ENCODE measurements around the gene ST3GAL5.

Gene ST3GAL5

DNA sequence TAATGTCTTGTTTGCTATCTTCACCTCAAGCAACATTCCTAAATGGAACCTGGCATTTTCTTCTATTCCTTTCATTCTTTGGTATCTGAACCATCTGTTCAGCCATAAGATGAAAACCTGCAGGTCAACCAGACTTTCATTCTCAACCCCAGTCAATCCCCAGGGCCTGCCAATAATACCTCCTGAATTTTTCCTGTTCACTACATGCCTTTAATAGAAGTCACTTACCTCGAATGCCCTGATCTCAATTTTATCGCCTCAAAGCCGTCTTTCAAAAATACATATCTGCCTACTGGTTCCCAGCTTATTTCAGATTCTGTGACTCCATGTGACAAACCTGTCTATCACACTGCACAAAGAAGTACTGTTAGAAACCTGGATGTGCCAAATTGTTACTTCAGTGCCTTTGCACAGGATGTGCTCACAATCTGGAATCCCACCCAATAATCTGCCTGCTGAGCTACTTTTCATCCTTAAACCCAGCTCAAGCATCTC, 22.6 kb downstream of the ST3GAL5 start:
- DNase-seq (ENCODE audit: low read depth, low spot score): no peak

DNA sequence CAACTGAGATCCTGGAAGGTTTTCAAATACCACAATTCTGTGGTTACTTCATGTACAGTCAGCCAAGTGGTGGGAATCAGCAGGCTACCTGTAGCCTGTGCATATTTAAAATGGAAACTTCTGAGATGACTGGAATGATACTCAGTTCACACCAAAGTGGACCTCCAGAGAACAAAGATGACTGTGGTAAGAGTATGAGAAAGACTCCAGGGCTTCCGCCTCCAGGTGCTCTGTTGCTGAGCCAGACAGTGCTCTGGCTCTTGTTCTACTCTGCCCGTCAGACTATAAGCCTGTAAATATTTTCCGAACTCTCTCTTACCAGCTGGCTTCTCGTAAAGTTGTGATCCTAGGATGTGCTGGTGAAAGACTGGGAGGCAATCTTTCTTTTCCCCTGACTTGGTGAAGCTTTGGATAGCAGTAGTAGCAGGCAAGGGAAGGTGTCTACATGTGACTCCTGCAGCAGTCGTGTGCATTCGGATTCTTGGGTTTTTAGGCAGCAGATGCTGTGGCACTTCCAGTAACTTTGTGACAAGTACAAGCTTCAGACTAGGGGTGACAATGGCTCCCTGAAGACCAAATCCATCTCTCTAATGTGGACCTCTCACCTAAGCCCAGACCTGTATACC, 23.1 kb downstream of the ST3GAL5 start:
- DNase-seq (ENCODE audit: low read depth, low spot score): no peak

DNA sequence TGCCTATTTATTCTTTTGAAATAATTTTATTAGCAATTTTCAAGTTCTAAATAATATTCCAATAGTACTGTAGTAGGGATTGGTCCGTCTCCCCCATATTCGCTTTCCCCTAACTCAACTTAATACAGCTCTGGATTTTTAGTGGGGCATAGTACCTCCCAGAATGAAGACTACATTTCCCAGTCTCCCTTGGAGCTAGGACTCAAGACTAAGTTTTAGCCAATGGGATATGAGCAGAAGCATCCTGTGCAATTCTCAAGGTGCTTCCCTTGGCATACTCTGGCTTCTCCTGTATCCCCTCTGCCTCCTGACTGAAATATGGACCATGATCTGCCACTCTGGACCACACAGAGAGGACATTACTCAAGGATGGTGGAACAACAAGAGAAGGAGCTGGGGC, 24.1 kb downstream of the ST3GAL5 start:
- no peak for DNase-seq (ENCODE audit: low read depth, low spot score)

DNA sequence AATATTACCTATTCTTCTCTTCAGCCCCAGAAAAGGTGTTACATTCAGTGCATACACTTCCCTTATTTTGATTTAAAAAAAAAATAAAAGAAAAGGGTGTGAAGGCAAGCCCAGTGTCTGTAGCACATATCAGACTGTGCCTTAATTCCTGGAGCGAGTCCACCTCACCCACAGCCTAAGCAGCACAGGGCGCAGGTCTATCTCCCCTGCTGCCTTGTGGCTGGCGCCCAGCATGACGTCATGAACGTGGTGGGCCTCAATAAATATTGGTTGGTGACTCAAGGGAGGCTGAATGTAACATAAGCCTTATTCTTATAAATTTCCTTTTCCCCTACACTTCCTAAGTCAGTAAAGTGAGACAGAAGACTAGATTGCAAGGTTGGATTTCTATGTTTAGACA, 26.4 kb downstream of the ST3GAL5 start:
- no peak for DNase-seq (ENCODE audit: low read depth, low spot score)

DNA sequence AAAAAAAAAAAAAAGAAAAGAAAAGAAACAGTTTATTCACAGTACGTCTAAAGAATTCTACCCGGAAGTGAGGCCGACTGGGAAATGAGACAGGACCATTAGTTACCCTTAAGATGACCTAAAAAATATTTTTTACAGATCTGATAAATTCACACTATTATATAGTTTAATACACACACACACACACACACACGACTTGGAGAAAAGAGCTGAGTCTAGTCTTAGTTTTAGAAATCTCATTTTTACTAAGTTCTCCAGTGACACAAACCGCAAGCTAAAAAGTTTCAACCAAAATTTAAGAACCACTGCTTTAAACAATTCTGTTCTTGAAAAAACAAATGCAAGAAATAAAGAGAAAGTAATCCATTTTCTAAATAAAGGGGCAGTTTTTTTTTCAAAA, 27.1 kb downstream of the ST3GAL5 start:
- DNase-seq (ENCODE audit: low read depth, low spot score): no peak

DNA sequence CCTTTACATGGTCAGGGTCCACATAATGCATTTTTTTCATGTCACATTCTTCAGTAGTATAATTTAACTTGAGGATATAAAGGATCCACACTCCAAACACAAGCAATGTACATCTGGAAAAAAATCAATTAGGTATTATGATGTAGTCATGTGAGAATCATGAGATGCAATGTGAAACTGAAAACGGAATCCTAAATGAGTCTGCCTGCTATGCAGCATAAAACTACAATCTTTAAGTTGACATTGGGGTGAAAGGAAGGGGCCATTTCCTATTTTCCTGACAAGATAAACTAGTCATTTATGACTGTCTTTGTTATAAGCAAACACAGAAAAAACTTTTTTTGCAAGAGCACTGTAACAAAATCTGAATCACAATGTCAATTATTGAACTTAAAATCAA, 27.6 kb downstream of the ST3GAL5 start:
- DNase-seq (ENCODE audit: low read depth, low spot score): no peak

DNA sequence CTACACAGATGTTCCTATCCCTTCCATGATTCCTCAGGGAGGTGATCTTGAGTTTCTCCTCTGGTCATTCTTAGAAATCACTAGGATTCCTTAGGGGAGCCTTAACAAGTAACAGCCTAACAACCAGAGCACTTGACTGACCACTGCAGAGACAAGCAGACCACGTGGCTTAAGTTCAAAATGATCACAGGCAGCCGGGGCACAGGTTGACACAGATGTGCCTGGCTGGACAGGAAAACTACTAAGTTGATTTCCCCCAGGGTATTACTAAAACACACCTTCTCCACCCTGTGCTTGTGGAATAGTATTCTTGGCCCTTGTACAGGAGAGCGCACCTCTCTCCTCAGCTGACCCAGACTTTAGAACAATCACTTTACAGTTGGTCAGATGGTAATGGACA, 29.9 kb downstream of the ST3GAL5 start:
- DNase-seq (ENCODE audit: low read depth, low spot score): no peak

DNA sequence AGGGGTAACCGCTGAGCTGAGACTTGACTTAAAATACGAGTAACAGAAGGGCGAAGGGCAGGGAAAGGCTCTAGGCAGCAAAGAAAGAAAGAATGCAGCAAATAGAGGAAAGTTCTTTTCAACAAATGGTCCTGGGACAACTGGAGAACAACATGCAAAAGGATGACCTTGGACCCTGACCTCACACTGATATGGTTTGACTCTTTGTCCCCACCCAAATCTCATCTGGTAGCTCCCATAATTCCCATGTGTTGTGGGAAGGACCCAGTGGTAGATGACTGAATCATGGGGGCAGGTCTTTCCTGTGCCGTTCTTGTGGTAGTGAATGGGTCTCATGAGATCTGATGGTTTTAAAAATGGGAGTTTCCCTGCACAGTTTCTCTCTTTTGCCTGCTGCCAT, 33.9 kb downstream of the ST3GAL5 start:
- no peak for DNase-seq (ENCODE audit: low read depth, low spot score)

DNA sequence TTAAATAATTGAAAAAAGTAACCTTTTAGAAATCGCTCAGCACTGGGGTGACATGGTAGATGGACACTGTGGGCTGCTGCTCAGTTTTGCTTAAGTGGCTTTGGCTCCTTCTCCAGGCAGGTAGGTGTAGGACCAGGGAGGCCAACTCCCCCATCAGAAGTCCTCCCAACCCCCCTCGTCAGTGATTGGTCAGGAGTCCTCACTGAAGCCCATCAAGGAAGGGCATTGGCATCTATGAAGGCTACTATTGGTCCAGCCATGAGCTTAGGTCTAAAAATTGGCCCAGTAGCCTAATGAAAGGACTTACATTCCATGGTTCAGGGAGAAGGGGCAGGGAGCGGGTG, 34.7 kb downstream of the ST3GAL5 start:
- no peak for DNase-seq (ENCODE audit: low read depth, low spot score)

DNA sequence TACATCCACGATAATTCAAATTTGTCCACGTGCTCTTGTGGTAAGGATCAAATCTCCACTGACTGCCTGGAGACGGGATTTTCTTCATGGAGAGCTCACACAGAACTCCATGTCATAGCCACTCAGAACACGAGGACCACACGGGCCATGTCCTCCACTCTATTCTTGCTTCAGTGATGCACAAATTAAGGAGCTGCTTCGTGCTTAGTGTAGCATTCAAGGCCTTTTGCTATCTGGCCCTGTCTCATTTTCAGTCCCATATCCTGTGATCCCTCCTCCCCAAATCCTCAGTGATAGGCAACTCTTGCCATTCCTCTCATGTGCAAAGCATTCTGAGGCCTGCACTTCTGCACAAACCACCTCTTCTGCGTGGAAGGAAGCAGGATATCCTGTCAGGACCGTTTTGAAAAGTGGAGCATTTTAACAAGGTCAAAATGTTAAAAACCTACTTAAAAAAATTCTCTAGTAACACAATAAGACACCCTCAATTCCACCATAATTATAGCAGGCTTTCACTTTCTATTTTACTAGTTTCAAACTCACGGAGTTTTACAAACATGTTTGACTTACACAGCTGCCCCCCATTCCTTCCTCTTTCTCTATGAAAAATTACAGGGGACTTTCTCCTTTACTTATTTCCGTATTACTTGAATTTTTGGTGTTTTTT, 35.2 kb downstream of the ST3GAL5 start:
- DNase-seq (ENCODE audit: low read depth, low spot score): no peak

DNA sequence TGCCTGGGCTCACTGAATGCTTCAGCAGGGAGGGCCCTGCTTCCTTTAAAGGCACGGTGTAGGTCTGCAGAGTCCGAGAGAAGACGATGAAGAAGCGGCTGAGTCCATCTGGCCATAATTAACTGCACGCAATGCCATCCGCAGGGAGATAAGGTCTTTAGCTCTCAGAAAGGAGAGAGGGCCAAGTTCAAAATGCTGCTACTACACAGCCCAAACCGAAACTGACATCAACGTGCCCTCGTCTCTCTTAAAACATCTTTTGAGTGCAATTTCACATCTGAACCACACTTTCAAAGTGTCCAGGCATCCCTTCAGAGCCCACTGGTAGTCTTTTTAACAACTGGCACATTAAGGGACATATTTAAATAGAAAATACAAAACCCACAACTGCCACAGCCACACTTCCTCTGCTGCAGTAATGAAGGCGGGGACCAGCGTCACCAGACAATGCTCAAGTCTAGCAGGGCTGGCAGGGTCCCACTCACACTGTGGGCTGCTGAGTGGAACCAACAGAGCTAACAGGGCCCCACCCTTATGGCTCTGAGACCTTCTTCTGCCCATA, 35.8 kb downstream of the ST3GAL5 start:
- DNase-seq (ENCODE audit: low read depth, low spot score): no peak

DNA sequence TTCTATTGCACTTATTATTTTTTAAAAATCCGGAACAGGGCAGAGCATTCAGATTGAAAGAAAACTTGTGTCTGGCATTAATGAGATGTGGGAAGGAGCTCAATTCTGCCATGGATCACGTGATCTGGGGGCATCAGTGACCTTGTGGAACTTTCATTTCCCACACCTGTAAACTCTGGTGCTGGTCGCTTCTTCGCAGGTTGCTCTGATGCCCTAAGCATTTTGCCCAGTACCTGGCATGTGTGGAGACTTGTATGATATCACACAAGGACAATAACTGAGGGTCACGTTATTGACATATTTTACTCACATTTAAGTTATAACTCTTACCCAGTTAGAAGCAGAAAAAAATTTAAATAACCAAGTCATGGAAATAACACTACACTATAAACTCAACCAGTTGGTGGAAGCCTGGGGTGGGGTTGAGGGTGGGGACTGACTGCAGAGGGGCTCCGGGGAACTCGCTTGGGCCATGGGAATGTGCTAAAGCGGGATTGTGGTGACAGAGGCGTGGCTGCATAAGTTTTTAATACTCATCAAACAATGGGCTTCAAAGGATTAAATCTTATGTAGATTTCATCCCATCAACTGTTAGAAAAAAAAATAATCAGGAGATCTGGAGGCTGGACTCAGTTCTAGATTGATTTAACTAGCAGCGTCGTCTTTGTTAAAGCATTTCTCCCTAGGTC, 36.5 kb downstream of the ST3GAL5 start:
- no peak for DNase-seq (ENCODE audit: low read depth, low spot score)

DNA sequence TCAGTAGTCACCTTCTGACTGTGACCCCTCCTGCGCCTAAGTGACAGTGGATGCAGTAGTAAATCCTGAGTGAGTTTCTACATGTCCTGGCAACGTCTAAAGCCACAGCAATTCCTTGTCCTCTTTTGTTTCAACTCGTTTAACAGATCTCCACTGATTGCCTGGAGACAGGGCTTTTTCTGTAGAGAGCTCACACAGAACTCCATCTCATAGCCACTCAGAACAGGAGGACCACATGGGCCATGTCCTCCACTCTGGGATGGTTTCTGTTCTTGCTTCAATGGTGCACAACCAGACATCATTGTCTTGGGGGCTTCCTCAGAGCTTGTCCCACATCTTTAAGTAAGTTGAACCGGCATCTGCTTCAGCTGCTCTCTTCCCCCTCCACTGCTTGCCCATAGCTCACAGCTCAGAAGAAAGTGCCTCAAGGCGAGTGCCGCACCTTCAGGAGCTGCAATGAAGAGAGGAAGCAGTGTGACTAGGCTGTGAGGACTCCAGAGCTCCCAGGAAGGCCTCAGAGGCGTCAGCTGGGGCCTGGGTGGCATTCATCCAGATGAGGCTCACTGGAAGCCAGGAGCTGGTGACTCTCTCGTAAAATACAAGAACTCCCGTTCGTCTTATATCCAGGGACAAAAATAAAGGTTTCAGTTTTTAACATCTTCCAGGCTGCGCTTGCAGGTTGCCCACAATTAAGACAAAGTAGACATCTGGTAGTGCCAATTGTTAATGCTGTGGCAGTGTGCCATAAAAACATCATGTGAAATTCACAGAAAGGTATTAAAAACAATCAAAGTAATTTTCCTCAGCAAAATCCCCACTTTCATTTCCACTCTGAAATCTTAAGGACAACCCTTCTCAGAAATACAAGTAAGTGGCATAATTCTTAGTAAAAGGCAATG, 37.3 kb downstream of the ST3GAL5 start:
- peak; percentile 27 for DNase-seq (ENCODE audit: low read depth, low spot score)

DNA sequence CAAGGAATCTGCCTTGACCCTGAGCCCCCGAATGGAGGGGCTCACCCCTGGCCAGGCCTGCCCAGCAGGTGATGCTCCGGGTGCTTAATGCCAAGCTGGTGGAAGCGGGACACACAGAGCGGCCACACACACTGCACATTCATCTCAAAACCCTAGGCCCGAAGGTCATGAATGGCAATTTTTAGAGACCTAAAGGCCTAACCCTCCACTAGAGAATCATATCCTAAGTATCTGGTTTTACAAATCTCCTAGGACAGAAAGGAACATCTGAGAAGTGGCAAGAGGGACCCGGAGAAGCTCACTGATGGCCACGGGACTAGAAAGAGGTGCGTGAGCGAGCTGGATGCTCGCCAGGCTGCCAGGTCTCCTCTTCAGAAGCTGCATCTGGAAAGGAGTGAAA, 38.3 kb downstream of the ST3GAL5 start:
- no peak for DNase-seq (ENCODE audit: low read depth, low spot score)

DNA sequence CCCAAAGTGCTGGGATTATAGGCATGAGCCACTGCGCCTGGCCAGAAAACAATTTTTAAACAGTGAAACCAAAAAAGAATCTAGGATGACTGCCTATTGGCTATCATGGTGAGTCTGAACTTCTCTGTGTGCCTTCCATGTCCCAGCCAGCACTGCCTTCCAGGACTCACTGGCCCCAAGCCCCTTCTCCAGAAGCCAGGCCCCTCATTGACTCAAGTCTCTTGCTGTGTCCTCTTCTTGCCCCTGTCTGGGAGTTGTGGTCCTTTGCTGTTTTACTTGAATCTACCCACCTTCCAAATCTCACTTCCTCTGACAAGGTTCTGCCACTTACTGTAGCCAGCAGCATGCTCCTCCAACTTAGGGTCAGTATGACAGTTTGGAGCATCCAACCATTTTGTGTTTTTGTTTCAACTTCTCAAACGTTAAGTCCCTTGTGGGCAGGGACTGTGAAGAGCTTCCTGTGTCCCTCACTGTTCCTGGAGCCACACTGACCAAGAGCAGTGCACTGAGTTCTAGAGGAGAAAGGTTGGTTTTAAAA, 41.7 kb downstream of the ST3GAL5 start:
- no peak for DNase-seq (ENCODE audit: low read depth, low spot score)

DNA sequence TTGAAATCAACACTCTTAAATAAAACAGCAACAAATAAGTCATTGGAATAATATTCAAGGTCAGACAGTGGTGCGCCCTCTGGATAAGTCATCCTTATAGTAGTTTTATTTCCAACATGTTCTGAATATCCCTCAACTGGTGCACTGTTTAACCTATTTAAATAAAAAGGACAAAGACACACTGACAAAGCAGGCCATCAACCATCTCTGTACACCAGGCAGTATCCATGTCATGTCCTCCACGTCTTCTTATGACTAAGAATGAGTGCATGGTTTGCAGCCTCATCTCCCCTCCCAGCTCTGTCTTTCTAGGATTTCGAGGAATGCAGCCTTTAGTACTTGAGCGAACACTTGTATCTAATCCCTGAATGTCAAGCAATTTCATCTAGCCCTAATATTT, 42.4 kb downstream of the ST3GAL5 start:
- no peak for DNase-seq (ENCODE audit: low read depth, low spot score)

DNA sequence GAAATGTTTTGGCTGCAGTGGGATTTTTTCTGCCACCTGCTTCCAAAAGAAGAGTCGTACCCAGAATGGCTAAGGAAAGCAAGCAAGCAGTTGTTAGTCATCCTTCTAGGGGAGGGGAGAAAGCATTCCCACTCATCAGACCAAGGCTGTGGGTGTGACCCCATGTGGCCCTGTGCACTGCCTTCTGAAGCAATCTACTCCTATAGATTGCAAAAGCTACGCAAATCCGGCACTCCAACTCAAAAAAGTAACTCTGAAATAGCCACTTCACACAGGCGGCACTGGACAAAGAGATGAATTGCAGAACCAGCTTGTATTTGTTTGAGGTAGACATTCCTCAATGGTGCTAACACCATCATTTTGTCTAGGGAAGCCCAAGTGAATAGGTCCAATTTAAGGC, 44.3 kb downstream of the ST3GAL5 start:
- no peak for DNase-seq (ENCODE audit: low read depth, low spot score)

DNA sequence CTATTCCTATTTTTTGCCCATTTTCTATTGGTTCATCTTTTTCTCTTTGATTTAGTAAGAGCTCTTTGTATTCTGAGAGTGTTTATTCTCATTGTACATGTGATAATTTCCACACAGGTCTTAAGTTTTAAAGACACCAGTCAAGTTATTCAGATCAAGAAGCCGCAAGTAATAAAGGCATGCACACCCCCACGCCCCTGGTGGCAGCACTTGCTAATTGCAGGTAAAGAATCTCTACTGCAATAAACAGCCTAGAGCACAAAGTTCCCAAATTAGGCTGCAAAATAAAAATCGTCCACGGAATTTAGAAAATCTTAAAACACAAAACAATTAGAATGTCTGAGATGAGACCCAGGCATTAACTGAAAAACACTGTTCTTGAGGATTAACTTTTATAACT, 45.2 kb downstream of the ST3GAL5 start:
- peak; percentile 32 for DNase-seq (ENCODE audit: low read depth, low spot score)

DNA sequence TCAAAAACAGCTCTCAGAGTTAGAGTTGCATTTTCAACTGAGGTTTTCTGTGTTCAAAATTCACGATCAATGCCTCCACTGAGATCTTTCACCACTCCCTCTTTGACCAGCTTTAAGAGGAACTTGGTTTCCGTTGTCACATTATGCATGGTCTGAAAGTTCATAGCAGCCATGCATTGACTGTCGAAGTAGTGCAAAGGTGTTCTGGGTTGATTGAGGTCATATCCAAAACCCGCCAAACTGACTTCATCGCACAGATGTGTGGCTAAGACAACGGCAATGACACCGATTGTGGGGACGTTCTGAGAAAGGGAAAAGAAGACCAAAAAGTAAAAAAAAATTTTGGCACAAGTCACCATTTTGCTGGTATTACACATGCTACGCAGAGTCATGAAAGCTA, 48.7 kb downstream of the ST3GAL5 start:
- DNase-seq (ENCODE audit: low read depth, low spot score): no peak

DNA sequence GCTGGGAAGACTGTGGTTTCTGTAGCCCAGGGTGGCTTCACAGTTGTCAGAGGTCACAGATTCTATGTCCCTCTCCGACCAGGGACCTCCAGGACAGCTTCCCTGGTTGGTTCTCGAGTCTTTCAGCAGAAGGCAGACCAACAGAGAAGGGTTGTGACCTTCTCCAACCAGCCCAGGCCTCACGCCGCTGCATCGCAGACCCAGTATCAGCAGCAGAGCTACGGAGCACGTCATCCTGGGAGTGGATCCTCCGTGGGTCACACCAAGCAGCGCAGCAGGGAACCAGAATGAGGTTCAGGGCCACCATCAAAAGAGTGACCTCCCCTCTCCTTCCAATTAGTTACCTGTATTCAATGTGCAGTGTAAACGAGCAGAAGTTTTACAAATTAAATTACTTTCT, 49.3 kb downstream of the ST3GAL5 start:
- no peak for DNase-seq (ENCODE audit: low read depth, low spot score)

DNA sequence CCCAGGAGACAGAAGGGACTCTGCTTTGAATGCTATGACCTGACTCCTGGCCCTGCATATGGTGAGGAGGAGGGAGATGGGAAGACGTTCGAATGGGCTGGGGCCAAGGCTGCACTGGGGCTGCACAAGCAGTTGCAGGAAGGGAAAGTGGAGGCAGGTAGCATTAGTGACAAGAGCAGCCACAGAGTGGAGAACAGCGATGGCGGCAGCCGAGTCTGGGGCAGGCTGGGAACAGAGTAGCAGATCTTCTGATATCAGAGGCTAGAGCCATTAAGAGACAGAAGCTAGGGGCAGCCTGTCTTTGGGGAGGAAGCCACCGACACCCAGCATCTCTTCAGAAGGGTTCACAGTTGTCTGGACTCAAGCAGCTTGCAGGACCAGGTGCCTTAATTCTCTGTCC, 50.1 kb downstream of the ST3GAL5 start:
- no peak for DNase-seq (ENCODE audit: low read depth, low spot score)

DNA sequence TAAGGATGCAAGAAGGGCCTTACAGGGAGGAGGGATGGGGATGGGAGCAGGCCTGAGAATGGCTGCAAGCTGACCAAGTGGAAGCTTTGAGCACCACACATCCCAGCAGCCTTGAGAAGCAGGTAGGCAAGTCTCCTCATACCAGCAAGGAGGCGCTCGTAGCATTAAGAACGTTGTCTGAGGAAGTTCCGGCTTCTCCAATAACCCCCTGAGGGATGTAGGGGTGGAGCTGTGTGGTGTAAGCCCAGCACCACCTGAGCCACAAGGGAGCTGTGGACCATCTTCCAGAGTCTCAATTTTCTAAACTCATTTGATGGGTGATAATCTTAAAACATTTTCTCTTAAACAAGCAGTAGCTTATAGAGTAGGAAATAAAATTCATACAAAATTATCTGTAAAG, 50.6 kb downstream of the ST3GAL5 start:
- peak; percentile 20 for DNase-seq (ENCODE audit: low read depth, low spot score)

Data from ELF-1 (cell line).